Hematopoietic multipotent progenitor cell treated with erythropoietin and hydrocortisone succinate and interleukin-3 and kit ligand, for 17 days (in vitro differentiated cells): ENCODE results near the gene RAB20.
"Not testable (repeated sequence)": the region's sequence is repeated elsewhere in the genome, so short reads cannot be mapped to it uniquely, and the experiment has no call there.

Experiments used
- DNase-seq: peaks from one replicate; pipeline ENCODE4 v3.0.0-alpha.2; 2015; ENCODE audit warnings: low spot score

RAB20 gene

GRCh38 chr13:110509478-110509926, 52.0 kb downstream of the RAB20 start:
- no peak for DNase-seq

- no peak for DNase-seq
Measured at GRCh38 chr13:110507678-110508381, 53.7 kb downstream of the RAB20 start.

- no peak for DNase-seq
Measured at GRCh38 chr13:110506859-110507566, 54.5 kb downstream of the RAB20 start.

GRCh38 chr13:110506396-110506795, 55.1 kb downstream of the RAB20 start:
- DNase-seq, result no peak

GRCh38 chr13:110505594-110505993, 55.9 kb downstream of the RAB20 start:
- DNase-seq, result no peak

GRCh38 chr13:110503979-110504499, 57.5 kb downstream of the RAB20 start:
- no peak for DNase-seq

- no peak for DNase-seq
Measured at GRCh38 chr13:110503037-110503901, 58.3 kb downstream of the RAB20 start.

GRCh38 chr13:110501188-110501587, 60.3 kb downstream of the RAB20 start:
- DNase-seq, result no peak

- DNase-seq, result no peak
Measured at GRCh38 chr13:110500341-110500740, 61.2 kb downstream of the RAB20 start.

- DNase-seq, result no peak
Measured at GRCh38 chr13:110499621-110500281, 61.8 kb downstream of the RAB20 start.

GRCh38 chr13:110498765-110499164, 62.8 kb downstream of the RAB20 start:
- DNase-seq, result no peak

GRCh38 chr13:110498327-110498726, 63.2 kb downstream of the RAB20 start:
- DNase-seq, result no peak

GRCh38 chr13:110497896-110498295, 63.6 kb downstream of the RAB20 start:
- DNase-seq, result not testable (repeated sequence)

- no peak for DNase-seq
Measured at GRCh38 chr13:110497003-110497402, 64.5 kb downstream of the RAB20 start.

GRCh38 chr13:110496281-110496680, 65.2 kb downstream of the RAB20 start:
- DNase-seq, result no peak

- DNase-seq, result no peak
Measured at GRCh38 chr13:110495881-110496280, 65.6 kb downstream of the RAB20 start.

GRCh38 chr13:110495376-110495775, 66.1 kb downstream of the RAB20 start:
- no peak for DNase-seq

GRCh38 chr13:110493613-110494012, 67.9 kb downstream of the RAB20 start:
- DNase-seq, result no peak

- DNase-seq, result no peak
Measured at GRCh38 chr13:110492679-110493593, 68.6 kb downstream of the RAB20 start.

- no peak for DNase-seq
Measured at GRCh38 chr13:110491869-110492678, 69.4 kb downstream of the RAB20 start.
